Measurements from ENCODE around the gene NHSL2. TPM values are rescaled to one million over a fixed set of nuclear protein-coding genes. Genes with fewer than 3 reads are reported as not detected.

NHSL2 gene
- total and polyA plus RNA-seq, 7 experiments from 2014 or later: 0.18 to 17.0 (median 0.54) TPM

DNA sequence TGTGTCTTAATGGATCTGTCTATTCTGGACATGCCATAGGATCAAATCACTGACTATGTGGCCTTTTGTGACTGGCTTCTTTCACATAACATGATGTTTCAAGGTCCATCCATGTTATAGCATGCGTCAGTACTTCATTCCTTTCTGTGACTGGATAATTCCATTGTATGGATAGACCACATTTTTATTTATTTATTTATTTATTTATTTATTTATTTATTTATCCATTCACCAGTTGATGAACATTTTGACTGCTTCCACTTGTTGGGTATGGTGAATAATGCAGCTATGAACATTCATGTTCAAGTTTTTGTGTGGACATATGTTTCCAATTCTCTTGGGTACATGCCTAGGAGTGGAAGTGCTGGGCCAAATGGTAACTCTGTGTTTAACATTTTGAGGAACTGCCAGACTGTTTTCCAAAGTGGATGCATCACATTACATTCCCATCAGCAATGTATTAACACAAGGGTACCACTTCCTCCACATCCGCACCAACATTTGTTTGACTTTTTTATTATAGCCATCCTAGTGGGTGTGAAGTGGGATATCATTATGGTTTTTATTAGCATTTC is 207.1 kb downstream of the NHSL2 start:
- no peak overlapping the region for H3K27ac ChIP-seq (ENCODE audit: low read depth, low read length)
- CTCF ChIA-PET: no interaction called here
- Mint-ChIP-seq H3K4me3 (no peak overlapping the region), H3K4me1 (peaks cover 0 to 22% (median 12%) of the 10 kb centered on the region in 7 donors), H3K9me3 (no peaks in the 10 kb centered on the region), H3K27ac (no peak overlapping the region), H3K27me3 (peaks cover 0 to 31% (median 0%) of the 10 kb centered on the region in 5 donors), H3K36me3 (peaks cover 0 to 1% (median 0%) of the 10 kb centered on the region in 5 donors)
- H3K9me3 ChIP-seq (ENCODE audit: control insufficient read depth in 2 of 3, low read length in 3 of 3): no peaks in the 10 kb centered on the region
- no peak for ATAC-seq
- H3K4me3 ChIP-seq (ENCODE audit: low read length): no peak overlapping the region
- no peaks in the 10 kb centered on the region for H3K36me3 ChIP-seq (ENCODE audit: control insufficient read depth in 2 of 3, insufficient read depth in 3 of 3, low read length in 3 of 3)
- POLR2A ChIA-PET: no interaction called here
- DNase-seq: no peak
- intact Hi-C loops (cut with micrococcal nuclease): no loop called here
- peaks cover 0 to 23% of the 10 kb centered on the region in 2 donors for H3K4me1 ChIP-seq (ENCODE audit: control insufficient read depth in 2 of 2, insufficient read depth in 2 of 2, low read length in 2 of 2)
- H3K27me3 ChIP-seq (ENCODE audit: control insufficient read depth in 2 of 2, insufficient read depth in 2 of 2, low read length in 2 of 2): no peaks in the 10 kb centered on the region

DNA sequence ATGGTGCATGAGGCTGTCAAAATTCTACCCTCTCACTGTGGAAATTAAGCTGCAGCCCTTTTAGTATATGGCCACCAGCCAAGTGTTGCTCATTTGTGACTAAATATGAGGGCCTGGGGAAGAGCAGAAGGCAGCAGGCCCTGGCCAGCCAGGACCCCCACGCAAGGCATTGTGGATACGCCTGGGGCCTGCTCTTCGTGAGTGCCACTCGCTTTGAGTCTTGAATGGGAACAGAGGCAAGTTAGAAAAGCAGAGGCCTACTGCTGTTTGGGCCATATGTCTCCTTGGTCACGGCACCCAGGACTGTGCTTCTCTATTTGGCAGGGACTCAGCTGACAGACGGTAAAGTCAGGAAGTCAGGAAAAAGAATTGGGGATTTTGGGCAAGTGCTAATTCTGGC is 210.2 kb downstream of the NHSL2 start:
- DNase-seq: no peak
- POLR2A ChIA-PET: interaction anchor here (1.3 kb wide), 1 partner anchor 60 kb away, joined by 3 read pairs; the partner anchor contains the start of gene PIN4
- CTCF ChIA-PET: interaction anchor here (1.2 kb wide), 1 partner anchor 18 kb away, joined by 4 read pairs; no protein-coding TSS in a partner anchor
- H3K27me3 Mint-ChIP-seq: peaks cover 0 to 43% (median 7%) of the 10 kb centered on the region in 5 donors
- Histone ChIP-seq H3K9me3 (ENCODE audit: control insufficient read depth in 2 of 3, low read length in 3 of 3) (no peaks in the 10 kb centered on the region), H3K4me1 (ENCODE audit: control insufficient read depth in 2 of 2, insufficient read depth in 2 of 2, low read length in 2 of 2) (peaks cover 0 to 47% of the 10 kb centered on the region in 2 donors), H3K4me3 (ENCODE audit: low read length) (peak overlapping the region; percentile 13), H3K27ac (ENCODE audit: low read depth, low read length) (no peak overlapping the region), H3K36me3 (ENCODE audit: control insufficient read depth in 2 of 3, insufficient read depth in 3 of 3, low read length in 3 of 3) (no peaks in the 10 kb centered on the region), H3K27me3 (ENCODE audit: control insufficient read depth in 2 of 2, insufficient read depth in 2 of 2, low read length in 2 of 2) (no peaks in the 10 kb centered on the region)
- H3K9me3 Mint-ChIP-seq: peaks cover 0 to 1% (median 0%) of the 10 kb centered on the region in 11 donors
- H3K4me1 Mint-ChIP-seq: peaks cover 0 to 40% (median 12%) of the 10 kb centered on the region in 7 donors
- H3K4me3 Mint-ChIP-seq: peak overlapping the region in 1 of 10 donors; percentile 64
- peak; percentile 28 for ATAC-seq
- peaks cover 0 to 7% (median 0%) of the 10 kb centered on the region in 5 donors for H3K36me3 Mint-ChIP-seq
- H3K27ac Mint-ChIP-seq: peak overlapping the region in 3 of 9 donors; percentile 29 to 76 (median 47)
- intact Hi-C loops (cut with micrococcal nuclease): loop anchor here (1.0 to 10.0 kb wide), 3 partner anchors 26 to 154 kb away; partner anchors contain the start of gene RPS4X (in 1 of the 2)

DNA sequence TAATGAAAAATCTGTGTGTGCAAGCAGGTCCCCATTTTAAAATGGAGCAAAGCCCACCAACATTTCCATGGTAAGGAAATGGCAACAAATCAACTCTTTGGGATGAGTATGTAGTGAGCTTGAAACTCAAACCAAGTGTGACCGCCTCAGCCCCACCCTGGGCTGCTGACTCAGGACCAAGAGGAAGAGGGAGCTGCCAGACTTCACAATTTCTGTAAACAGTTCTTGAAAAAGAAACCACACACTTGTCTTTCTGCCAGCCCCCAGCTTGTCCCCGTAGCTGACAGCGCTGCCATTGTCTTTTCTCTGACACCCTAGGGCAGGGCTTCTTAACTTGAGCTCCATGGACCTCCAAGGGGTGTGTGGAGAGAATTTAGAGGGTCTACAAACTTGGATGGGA is 210.7 kb downstream of the NHSL2 start:
- Histone ChIP-seq H3K4me1 (ENCODE audit: control insufficient read depth in 2 of 2, insufficient read depth in 2 of 2, low read length in 2 of 2) (peaks cover 0 to 52% of the 10 kb centered on the region in 2 donors), H3K4me3 (ENCODE audit: low read length) (peak overlapping the region; percentile 13), H3K27me3 (ENCODE audit: control insufficient read depth in 2 of 2, insufficient read depth in 2 of 2, low read length in 2 of 2) (no peaks in the 10 kb centered on the region), H3K36me3 (ENCODE audit: control insufficient read depth in 2 of 3, insufficient read depth in 3 of 3, low read length in 3 of 3) (no peaks in the 10 kb centered on the region), H3K9me3 (ENCODE audit: control insufficient read depth in 2 of 3, low read length in 3 of 3) (no peaks in the 10 kb centered on the region), H3K27ac (ENCODE audit: low read depth, low read length) (no peak overlapping the region)
- peaks cover 0 to 42% (median 7%) of the 10 kb centered on the region in 5 donors for H3K27me3 Mint-ChIP-seq
- peaks cover 0 to 7% (median 0%) of the 10 kb centered on the region in 5 donors for H3K36me3 Mint-ChIP-seq
- ChIA-PET POLR2A (interaction anchor here (1.3 kb wide), 1 partner anchor 60 kb away, joined by 3 read pairs; the partner anchor contains the start of gene PIN4), CTCF (interaction anchor here (1.2 kb wide), 1 partner anchor 18 kb away, joined by 4 read pairs; no protein-coding TSS in a partner anchor)
- H3K27ac Mint-ChIP-seq: peak overlapping the region in 3 of 9 donors; percentile 29 to 76 (median 47)
- peaks cover 0 to 1% (median 0%) of the 10 kb centered on the region in 11 donors for H3K9me3 Mint-ChIP-seq
- peak overlapping the region in 4 of 10 donors; percentile 21 to 64 (median 31) for H3K4me3 Mint-ChIP-seq
- ATAC-seq: peak; percentile 88
- intact Hi-C loops (cut with micrococcal nuclease): loop anchor here (1.0 to 10.0 kb wide), 3 partner anchors 26 to 153 kb away; partner anchors contain the start of gene RPS4X (in 1 of the 2)
- DNase-seq: no peak
- peaks cover 0 to 41% (median 12%) of the 10 kb centered on the region in 7 donors for H3K4me1 Mint-ChIP-seq

DNA sequence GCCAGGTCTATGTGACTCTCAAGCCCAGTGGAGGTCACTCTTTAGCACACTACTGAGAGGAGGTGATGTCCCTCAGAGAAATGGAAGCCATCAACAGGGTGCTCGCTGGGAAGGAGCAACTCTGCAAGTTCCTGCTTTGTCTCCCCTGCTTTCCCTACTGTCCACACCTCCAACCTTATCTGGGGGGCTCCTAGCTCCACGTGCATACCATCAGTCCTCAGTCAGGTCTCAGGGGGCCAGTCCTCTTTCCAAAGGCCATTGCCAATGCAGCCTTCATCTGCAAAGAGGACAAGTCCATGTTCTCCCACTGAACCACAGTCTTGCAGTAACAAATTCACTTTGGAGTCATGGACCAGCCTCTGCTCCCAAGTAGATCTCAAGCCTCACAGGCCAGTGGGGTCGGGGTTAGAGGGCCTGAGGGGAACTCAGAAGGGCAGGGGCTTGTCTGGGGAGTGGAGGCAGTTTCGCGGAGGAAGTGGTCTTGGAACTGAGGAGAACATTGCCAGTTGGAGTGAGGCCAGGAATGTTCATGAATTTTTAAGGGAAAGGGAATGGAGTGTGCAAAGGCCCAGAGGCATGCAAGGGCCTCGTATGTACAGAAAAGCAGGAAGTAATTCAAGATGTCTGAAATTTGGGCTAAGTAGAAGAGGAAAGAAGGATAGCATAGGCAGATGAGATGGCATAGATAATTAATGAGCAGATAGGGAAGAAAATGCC is 212.1 kb downstream of the NHSL2 start:
- Mint-ChIP-seq H3K27ac (no peak overlapping the region), H3K36me3 (peaks cover 0 to 7% (median 0%) of the 10 kb centered on the region in 5 donors), H3K4me3 (no peak overlapping the region), H3K4me1 (peaks cover 0 to 46% (median 12%) of the 10 kb centered on the region in 7 donors), H3K27me3 (peaks cover 0 to 47% (median 7%) of the 10 kb centered on the region in 5 donors), H3K9me3 (peaks cover 0 to 1% (median 0%) of the 10 kb centered on the region in 11 donors)
- H3K27me3 ChIP-seq (ENCODE audit: control insufficient read depth in 2 of 2, insufficient read depth in 2 of 2, low read length in 2 of 2): no peaks in the 10 kb centered on the region
- ChIA-PET CTCF (interaction anchor here (0.5 to 1.4 kb wide), 3 partner anchors 105 to 444 kb away, joined by 3 to 4 read pairs (median 3); no protein-coding TSS in a partner anchor), POLR2A (no interaction called here)
- no peak overlapping the region for H3K27ac ChIP-seq (ENCODE audit: low read depth, low read length)
- H3K4me3 ChIP-seq (ENCODE audit: low read length): no peak overlapping the region
- no peaks in the 10 kb centered on the region for H3K36me3 ChIP-seq (ENCODE audit: control insufficient read depth in 2 of 3, insufficient read depth in 3 of 3, low read length in 3 of 3)
- intact Hi-C loops (cut with micrococcal nuclease): loop anchor here (10.0 kb wide), 2 partner anchors 48 to 152 kb away; partner anchors contain the start of gene RPS4X (in 1 of the 2)
- H3K9me3 ChIP-seq (ENCODE audit: control insufficient read depth in 2 of 3, low read length in 3 of 3): no peaks in the 10 kb centered on the region
- DNase-seq: no peak
- H3K4me1 ChIP-seq (ENCODE audit: control insufficient read depth in 2 of 2, insufficient read depth in 2 of 2, low read length in 2 of 2): peaks cover 0 to 55% of the 10 kb centered on the region in 2 donors
- ATAC-seq: no peak

DNA sequence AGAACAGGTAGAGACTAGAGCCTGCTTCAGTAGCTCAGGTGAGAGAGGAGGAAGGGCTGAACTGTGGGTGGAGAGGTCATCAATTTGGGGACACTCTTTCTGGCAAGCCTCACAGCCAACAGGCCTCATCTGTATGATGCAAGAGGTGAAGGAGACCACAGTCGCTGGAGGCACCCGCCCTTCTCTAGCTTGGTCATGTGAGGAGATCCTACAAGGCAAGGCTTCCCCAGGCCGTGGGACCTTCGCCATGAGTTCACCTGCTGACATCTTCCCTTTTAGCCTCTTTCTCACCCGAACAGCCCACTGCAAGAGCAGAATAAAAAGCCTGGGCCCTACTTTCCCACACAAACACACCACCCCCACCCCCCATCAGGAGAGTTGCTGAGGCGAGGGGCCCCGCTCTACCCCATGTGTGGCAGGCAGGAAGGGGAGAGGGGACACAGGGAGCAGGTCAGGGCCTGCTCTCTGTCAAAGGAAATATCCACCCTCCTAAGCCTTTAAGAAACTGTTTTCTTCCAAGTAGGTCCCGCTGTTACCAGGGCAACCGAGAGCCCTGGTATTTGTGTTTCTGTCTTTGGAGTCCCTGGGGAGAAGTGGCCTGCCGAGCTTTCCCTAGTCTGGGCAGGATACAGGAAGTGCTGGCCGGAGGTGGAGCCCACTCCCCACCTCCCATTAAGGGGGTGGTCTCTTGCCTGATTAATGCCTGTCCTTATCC is 213.0 kb downstream of the NHSL2 start:
- peaks cover 0 to 46% (median 12%) of the 10 kb centered on the region in 7 donors for H3K4me1 Mint-ChIP-seq
- ATAC-seq (peak; percentile 25), DNase-seq (no peak)
- H3K36me3 Mint-ChIP-seq: peaks cover 0 to 7% (median 0%) of the 10 kb centered on the region in 5 donors
- peaks cover 0 to 48% (median 7%) of the 10 kb centered on the region in 5 donors for H3K27me3 Mint-ChIP-seq
- Histone ChIP-seq H3K36me3 (ENCODE audit: control insufficient read depth in 2 of 3, insufficient read depth in 3 of 3, low read length in 3 of 3) (no peaks in the 10 kb centered on the region), H3K4me1 (ENCODE audit: control insufficient read depth in 2 of 2, insufficient read depth in 2 of 2, low read length in 2 of 2) (peaks cover 0 to 55% of the 10 kb centered on the region in 2 donors), H3K27me3 (ENCODE audit: control insufficient read depth in 2 of 2, insufficient read depth in 2 of 2, low read length in 2 of 2) (no peaks in the 10 kb centered on the region), H3K9me3 (ENCODE audit: control insufficient read depth in 2 of 3, low read length in 3 of 3) (no peaks in the 10 kb centered on the region), H3K27ac (ENCODE audit: low read depth, low read length) (no peak overlapping the region), H3K4me3 (ENCODE audit: low read length) (no peak overlapping the region)
- ChIA-PET POLR2A (no interaction called here), CTCF (interaction anchor here (1.0 to 1.7 kb wide), 3 partner anchors 105 to 126 kb away, joined by 3 to 6 read pairs (median 3); no protein-coding TSS in a partner anchor)
- H3K27ac Mint-ChIP-seq: peak overlapping the region in 1 of 9 donors; percentile 23
- intact Hi-C loops (cut with micrococcal nuclease): loop anchor here (10.0 kb wide), 2 partner anchors 49 to 151 kb away; partner anchors contain the start of gene RPS4X (in 1 of the 2)
- H3K4me3 Mint-ChIP-seq: no peak overlapping the region
- H3K9me3 Mint-ChIP-seq: peaks cover 0 to 1% (median 0%) of the 10 kb centered on the region in 11 donors
